Adrenal gland (tissue), 5 donors: Measurements from ENCODE around the gene AGBL1.

ENCODE experiments used
- POLR2A ChIP-seq, 2 donors: fragments of 450-650 bp; IDR thresholded peaks; one replicate each; pipeline ENCODE4 v1.6.1; 2017; ENCODE audit warnings: antibody characterized with exemption in 2 of 2, mild to moderate bottlenecking in 2 of 2, moderate library complexity in 1 of 2
- TF ChIP-seq, protein P1 (sequence below), 6 experiments: fragments of 450-650 bp in 4 of 6; fragments of 200-600 bp in 2 of 6; sonication (generic) in 1 of 6; IDR thresholded peaks; 1 replicate in 5 of 6; 2 replicates in 1 of 6; pipeline versions ENCODE4 v1.5.1 to v1.8.0; 2016 to 2021; ENCODE audit warnings: antibody characterized with exemption in 6 of 6, mild to moderate bottlenecking in 2 of 6, moderate library complexity in 1 of 6
- donor health status: DM: no; HTN: no; CAD: no.

GRCh38 chr15:86425746-86426145, 346.1 kb downstream of the AGBL1 start:
- TF ChIP-seq, protein P1, sequence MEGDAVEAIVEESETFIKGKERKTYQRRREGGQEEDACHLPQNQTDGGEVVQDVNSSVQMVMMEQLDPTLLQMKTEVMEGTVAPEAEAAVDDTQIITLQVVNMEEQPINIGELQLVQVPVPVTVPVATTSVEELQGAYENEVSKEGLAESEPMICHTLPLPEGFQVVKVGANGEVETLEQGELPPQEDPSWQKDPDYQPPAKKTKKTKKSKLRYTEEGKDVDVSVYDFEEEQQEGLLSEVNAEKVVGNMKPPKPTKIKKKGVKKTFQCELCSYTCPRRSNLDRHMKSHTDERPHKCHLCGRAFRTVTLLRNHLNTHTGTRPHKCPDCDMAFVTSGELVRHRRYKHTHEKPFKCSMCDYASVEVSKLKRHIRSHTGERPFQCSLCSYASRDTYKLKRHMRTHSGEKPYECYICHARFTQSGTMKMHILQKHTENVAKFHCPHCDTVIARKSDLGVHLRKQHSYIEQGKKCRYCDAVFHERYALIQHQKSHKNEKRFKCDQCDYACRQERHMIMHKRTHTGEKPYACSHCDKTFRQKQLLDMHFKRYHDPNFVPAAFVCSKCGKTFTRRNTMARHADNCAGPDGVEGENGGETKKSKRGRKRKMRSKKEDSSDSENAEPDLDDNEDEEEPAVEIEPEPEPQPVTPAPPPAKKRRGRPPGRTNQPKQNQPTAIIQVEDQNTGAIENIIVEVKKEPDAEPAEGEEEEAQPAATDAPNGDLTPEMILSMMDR (IDR thresholded peaks at IDR 0.05) = no peak
- no peak for TF ChIP-seq POLR2A (IDR thresholded peaks at IDR 0.05)
